Retina (tissue), 1 donor: Measurements from ENCODE around the gene STARD3NL.
"Not testable (repeated sequence)": the region's sequence is repeated elsewhere in the genome, so short reads cannot be mapped to it uniquely, and the experiment has no call there.

Source experiments
- DNase-seq: peaks from one replicate; pipeline ENCODE4 v3.0.0-alpha.2; 2016

The STARD3NL gene

DNA sequence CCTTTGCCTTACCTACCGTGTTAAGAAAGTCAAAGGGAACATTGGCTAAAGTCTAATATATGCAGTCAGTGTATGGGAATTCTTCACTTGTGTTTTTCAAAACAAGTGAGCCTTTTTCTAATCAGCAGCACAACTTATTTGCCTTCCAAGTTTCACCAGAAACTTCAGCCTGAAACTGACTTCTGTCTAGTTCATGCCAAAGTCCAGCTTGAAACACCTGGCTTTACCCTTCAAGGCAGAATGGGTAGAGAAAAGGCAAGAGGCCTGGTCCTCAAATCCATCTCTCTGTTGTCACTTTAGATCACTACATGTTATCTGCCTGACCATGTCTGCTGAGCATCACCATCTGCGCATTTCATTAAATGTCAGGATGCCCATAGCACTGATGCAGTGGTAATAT lies 92.4 kb downstream of the STARD3NL start:
- not testable (repeated sequence) for DNase-seq

DNA sequence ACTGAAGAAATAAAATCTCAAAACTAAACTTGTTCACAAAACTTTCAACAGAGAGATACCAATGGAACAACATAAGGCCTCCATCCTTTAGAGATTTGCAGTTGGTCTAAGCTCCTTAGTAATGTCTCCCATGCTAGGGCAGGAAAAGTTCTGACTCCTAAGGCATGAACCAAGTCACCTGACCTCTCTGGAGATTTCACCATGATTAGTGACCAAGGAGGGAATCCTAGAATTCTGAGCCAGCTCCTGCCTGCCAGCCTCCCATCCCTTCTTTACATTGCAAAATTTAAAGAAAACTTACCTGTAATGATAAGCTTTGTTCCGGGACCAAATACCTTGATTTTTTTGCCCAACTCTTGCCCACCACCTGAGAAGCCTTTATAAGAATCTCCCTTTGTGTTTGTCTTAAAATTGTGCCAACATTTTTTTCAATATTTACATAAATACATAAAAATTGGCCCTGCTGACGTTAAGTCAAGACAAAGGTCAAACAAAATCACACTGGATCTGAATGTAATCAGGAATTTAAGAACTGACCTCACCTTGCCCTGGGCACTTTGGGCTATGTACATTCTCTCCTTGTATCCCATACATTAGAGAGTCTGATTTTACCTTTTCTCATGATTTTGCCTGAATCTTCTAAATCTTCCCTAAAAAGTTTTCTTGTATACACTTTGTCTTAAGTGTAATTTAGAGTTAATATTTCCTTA lies 95.4 kb downstream of the STARD3NL start, which contains the start of gene TARP:
TSS of gene TARP (minus strand) at position 351 of the 710 bp plus-strand sequence.
- no peak for DNase-seq

DNA sequence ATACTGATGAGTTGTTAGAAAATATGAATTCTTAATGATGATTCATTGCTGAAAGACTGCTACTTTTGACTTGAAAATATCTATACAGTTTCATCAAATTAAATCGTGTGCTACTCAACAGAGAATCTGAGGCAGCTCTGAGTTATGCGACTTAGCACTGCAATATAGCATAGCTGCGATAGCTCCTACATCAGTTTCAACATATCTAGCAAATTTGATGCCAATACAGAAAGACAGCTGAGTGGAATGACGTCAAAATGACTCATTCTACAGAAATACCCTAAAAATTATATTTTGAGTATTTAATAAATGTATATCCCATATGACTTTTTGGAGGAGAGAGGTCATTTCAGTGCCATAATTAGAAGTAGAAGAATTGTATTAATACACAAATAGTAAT lies 96.4 kb downstream of the STARD3NL start:
- no peak for DNase-seq

DNA sequence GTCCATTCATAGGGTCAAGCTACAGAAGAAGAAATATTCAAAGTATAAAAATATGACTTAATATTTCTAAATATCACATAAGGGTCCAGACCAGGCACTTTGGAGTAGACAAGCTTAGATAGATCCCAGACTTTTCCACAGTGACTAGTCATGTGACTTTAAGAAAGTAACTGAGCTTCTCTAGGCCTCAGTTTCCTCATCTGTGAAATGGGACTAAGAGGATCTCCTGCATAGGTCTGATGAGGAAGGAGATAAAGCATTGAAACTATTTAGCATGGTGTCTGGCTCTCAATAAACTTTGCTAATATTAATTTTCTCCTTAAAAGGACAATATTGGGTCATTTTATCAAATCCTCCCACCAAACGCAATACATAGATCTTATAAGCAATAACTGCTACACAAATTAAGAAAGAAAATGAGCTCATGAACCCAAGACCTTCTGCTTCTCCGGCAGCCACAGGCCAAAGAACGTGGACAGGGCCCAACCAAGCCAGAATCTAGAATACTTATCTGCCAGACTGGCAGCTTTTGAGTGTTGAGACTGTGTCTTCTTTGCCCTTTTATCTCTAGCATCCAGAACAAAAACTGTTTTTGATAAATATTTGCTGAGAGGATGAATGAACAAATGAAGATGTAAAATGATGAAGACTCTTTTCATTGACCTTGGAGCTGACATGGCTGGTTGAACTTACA lies 97.0 kb downstream of the STARD3NL start:
- DNase-seq, result no peak

DNA sequence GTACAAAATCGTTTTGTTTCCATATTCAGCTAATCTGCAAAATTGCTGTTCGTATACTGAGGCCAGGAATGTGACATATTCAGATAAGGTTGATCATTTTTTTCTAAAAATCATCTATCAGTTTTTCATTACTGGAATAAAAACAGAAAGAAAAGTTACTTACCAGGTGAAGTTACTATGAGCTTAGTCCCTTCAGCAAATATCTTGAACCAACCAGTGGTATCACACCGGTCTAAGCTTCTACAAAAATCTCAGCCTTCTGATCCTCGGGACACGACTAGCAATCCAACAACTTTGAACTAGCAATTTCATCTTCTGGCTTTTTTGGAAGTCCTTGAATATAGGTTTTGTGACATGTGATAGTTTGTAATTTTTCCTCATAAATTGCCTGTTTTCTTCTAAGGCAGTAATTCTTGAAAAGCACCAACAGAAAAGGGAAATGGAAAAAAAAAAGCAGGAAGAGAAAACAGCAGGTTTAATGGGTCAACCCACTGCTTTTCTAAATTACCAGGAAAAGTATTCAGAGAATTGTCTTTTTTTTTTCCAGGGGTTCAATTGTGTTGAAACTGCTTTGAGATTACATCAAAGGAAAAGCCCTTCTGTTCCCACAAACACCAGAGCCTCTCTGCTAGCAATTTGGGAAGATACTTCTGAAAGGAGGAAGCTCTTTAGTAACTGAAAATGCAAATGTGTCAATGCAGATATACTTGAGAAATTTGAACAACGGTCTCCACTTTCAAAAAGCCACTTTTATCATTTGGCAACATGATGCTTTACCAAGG lies 98.2 kb downstream of the STARD3NL start:
- no peak for DNase-seq

DNA sequence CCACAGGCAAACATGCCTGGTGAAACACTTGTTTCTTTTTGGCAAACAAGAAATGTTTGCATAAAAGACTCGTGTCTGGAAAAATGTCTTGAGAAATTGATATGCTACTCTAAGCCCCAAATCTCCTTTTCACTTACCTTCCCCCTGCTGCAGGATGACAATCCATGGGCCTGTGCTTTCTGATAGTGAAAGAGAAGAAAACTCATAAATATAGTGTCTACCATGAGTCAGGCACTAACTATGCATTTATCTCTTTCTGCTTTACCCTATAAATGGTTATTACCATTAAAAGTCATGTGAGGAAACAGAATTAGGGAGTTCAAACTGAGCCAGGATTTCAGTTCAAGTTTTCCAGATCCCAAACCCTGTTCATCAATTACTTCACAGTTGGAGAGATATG lies 102.0 kb downstream of the STARD3NL start:
- no peak for DNase-seq
